A549 (cell line): ENCODE data around the gene MAGI2.

Source experiments
- MAZ ChIP-seq: fragments of 150-350 bp; IDR thresholded peaks from 2 replicates; pipeline ENCODE4 v1.6.1; 2014; ENCODE audit warnings: antibody characterized with exemption, low read depth, low read length, borderline replicate concordance
- POLR2A ChIP-seq: IDR thresholded peaks from 2 replicates; pipeline ENCODE4 v1.6.1; 2012; ENCODE audit warnings: mild to moderate bottlenecking, low read length
- TF ChIP-seq, protein P1 (sequence below): fragments of >200 bp; sonication (Bioruptor Twin); formaldehyde crosslinking; IDR thresholded peaks from 3 replicates; pipeline ENCODE4 v1.5.1; 2016
- TF ChIP-seq, protein P2 (sequence below): fragments of 450-650 bp; IDR thresholded peaks from 2 replicates; pipeline ENCODE4 v1.6.1; 2014; ENCODE audit warnings: antibody characterized with exemption

DNA sequence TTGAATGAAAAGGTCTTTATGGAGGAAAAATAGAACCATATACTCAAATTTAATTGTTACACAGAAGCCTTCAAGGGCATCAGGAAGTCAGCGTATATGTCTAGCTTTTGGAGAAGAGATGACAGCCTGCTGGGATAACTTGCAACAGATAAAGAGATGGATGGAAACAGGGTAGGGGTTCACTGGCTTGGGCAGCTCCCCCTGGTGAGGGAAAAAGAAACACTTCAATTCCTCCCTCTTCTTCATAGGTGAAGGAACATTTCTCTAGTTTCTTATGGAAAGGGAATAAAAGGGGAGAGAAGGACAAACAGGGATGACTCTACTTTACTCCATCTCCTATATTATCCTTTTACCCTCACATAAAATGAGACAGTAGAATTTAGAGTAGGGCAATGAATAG, 1019.2 kb downstream of the MAGI2 start:
- TF ChIP-seq MAZ (no peak), POLR2A (no peak)
- TF ChIP-seq, protein P1, sequence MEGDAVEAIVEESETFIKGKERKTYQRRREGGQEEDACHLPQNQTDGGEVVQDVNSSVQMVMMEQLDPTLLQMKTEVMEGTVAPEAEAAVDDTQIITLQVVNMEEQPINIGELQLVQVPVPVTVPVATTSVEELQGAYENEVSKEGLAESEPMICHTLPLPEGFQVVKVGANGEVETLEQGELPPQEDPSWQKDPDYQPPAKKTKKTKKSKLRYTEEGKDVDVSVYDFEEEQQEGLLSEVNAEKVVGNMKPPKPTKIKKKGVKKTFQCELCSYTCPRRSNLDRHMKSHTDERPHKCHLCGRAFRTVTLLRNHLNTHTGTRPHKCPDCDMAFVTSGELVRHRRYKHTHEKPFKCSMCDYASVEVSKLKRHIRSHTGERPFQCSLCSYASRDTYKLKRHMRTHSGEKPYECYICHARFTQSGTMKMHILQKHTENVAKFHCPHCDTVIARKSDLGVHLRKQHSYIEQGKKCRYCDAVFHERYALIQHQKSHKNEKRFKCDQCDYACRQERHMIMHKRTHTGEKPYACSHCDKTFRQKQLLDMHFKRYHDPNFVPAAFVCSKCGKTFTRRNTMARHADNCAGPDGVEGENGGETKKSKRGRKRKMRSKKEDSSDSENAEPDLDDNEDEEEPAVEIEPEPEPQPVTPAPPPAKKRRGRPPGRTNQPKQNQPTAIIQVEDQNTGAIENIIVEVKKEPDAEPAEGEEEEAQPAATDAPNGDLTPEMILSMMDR: no peak
- TF ChIP-seq, protein P2, sequence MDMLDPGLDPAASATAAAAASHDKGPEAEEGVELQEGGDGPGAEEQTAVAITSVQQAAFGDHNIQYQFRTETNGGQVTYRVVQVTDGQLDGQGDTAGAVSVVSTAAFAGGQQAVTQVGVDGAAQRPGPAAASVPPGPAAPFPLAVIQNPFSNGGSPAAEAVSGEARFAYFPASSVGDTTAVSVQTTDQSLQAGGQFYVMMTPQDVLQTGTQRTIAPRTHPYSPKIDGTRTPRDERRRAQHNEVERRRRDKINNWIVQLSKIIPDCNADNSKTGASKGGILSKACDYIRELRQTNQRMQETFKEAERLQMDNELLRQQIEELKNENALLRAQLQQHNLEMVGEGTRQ: no peak
